ENCODE results near the gene PNKP.
"Not testable (repeated sequence)": the region's sequence is repeated elsewhere in the genome, so short reads cannot be mapped to it uniquely, and the experiment has no call there.

The PNKP gene

GRCh38 chr19:49824662-49825061 lies 42.7 kb downstream of the PNKP start:
- no peak for DNase-seq (ENCODE audit: low read depth)
- H3K4me3 ChIP-seq (ENCODE audit: low read length) = no peak overlapping the region
- no peak for TF ChIP-seq CTCF (conservative IDR thresholded peaks at IDR 0.05; ENCODE audit: low read length)

- H3K4me3 ChIP-seq (ENCODE audit: low read length) = no peak overlapping the region
- DNase-seq (ENCODE audit: low read depth) = no peak
- no peak for TF ChIP-seq CTCF (conservative IDR thresholded peaks at IDR 0.05; ENCODE audit: low read length)
Observed at GRCh38 chr19:49823472-49823871, 43.9 kb downstream of the PNKP start.

GRCh38 chr19:49820125-49820524 lies 47.3 kb downstream of the PNKP start:
- H3K4me3 ChIP-seq (ENCODE audit: low read length) = no peak overlapping the region
- no peak for DNase-seq (ENCODE audit: low read depth)
- TF ChIP-seq CTCF (conservative IDR thresholded peaks at IDR 0.05; ENCODE audit: low read length) = no peak

GRCh38 chr19:49819452-49820115 lies 47.8 kb downstream of the PNKP start:
- not testable (repeated sequence) for DNase-seq (ENCODE audit: low read depth)
- H3K4me3 ChIP-seq (ENCODE audit: low read length) = peak overlapping the region; percentile 99

DNA sequence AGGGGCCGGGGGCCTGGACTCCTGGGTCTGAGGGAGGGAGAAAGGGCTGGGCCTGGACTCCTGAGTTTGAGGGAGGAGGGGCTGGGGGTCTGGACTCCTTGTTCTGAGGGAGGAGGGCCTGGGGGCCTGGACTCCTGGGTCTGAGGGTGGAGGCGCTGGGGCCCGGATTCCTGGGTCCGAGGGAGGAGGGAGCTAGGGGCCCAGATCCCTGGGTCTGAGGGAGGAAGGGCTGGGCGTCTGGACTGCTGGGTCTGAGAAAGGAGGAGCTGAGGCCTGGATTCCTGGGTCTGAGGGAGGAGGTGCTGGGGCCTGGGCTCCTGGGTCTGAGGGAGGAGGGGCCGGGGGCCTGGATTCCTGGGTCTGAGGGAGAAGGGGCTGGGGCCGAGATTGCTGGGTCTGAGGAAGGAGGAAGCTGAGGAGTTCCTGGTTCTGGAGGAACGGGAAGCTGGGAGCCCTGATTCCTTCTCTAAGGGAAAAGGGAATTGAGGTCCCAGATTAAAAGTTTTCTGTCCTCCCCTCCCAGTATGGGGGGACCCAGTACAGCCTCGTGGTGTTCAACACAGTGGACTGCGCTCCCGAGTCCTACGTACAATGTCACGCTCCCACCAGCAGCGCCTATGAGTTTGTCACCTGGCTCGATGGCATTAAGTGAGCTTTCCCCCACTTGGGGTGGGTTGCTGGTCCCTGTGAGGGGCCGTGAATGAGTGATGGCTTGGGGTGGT lies 48.6 kb downstream of the PNKP start:
- peak overlapping the region; percentile 99 for H3K4me3 ChIP-seq (ENCODE audit: low read length)
- no peak for TF ChIP-seq CTCF (conservative IDR thresholded peaks at IDR 0.05; ENCODE audit: low read length)
- DNase-seq (ENCODE audit: low read depth) = no peak

GRCh38 chr19:49817964-49818648 lies 49.3 kb downstream of the PNKP start, which contains the start of gene MED25:
TSS of gene MED25 (plus strand) at chr19:49818289. CDS start at chr19:49818342, 53 bp downstream.
- peak within 1 kb of the TSS; percentile 99 for H3K4me3 ChIP-seq (ENCODE audit: low read length)
- TF ChIP-seq CTCF (conservative IDR thresholded peaks at IDR 0.05; ENCODE audit: low read length) = no peak; the same call in 1 of the 2 replicates
- peak; percentile 83 for DNase-seq (ENCODE audit: low read depth)

DNA sequence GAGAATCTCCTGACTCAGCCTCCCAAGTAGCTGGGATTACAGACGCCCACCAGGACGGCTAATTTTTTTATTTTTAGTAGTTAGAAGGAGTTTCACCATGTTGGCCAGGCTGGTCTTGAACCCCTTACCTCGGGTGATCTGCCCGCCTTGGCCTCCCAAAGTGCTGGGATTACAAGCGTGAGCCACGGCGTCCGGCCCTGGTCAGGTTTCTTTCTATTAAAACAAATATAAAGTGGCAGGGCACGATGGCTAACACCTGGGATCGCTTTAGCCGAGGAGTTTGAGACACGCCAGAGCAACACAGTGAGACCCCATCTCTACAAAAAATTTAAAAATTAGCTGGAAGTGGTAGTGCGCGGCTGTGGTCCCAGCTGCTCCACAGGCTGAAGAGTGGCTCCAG lies 50.8 kb downstream of the PNKP start:
- no peak for DNase-seq (ENCODE audit: low read depth)
- no peak for TF ChIP-seq CTCF (conservative IDR thresholded peaks at IDR 0.05; ENCODE audit: low read length)
- peak overlapping the region; percentile 39 for H3K4me3 ChIP-seq (ENCODE audit: low read length)

Measured in AG10803 (cell line).